ENCODE results near the gene FKBP9. TPM values are rescaled to one million over a fixed set of nuclear protein-coding genes. Genes with fewer than 3 reads are reported as not detected.

FKBP9 gene
- total RNA-seq, 1 donor = 420 TPM

GRCh38 chr7:33035776-33036175 lies 78.5 kb downstream of the FKBP9 start:
- Histone ChIP-seq H3K27me3 (ENCODE audit: insufficient read depth, low read length) (no peaks in the 10 kb centered on the region), H3K9me3 (ENCODE audit: low read depth, low read length) (no peaks in the 10 kb centered on the region), H3K36me3 (ENCODE audit: insufficient read depth, low read length) (no peaks in the 10 kb centered on the region), H3K4me2 (ENCODE audit: insufficient read depth, low read length) (no peak overlapping the region), H3K4me3 (ENCODE audit: insufficient read depth, low read length) (no peak overlapping the region), H3K27ac (ENCODE audit: low read depth, low read length) (no peak overlapping the region), H4K20me1 (ENCODE audit: insufficient read depth, low read length) (no peaks in the 10 kb centered on the region), H3K4me1 (ENCODE audit: insufficient read depth, low read length) (peaks cover 16% of the 10 kb centered on the region), H2AFZ (ENCODE audit: low read length) (no peak overlapping the region), H3K79me2 (ENCODE audit: insufficient read depth, low read length) (peaks cover 63% of the 10 kb centered on the region)
- no peak for DNase-seq (ENCODE audit: insufficient read length, low spot score, missing footprints)
- TF ChIP-seq CTCF (IDR thresholded peaks at IDR 0.05; ENCODE audit: extremely low read depth, low read depth, low read length) = no peak

- H3K4me2 ChIP-seq (ENCODE audit: insufficient read depth, low read length) = peak overlapping the region; percentile 85
- H4K20me1 ChIP-seq (ENCODE audit: insufficient read depth, low read length) = no peaks in the 10 kb centered on the region
- no peaks in the 10 kb centered on the region for H3K27me3 ChIP-seq (ENCODE audit: insufficient read depth, low read length)
- peak overlapping the region; percentile 12 for H2AFZ ChIP-seq (ENCODE audit: low read length)
- no peak for DNase-seq (ENCODE audit: insufficient read length, low spot score, missing footprints)
- no peaks in the 10 kb centered on the region for H3K36me3 ChIP-seq (ENCODE audit: insufficient read depth, low read length)
- peaks cover 26% of the 10 kb centered on the region for H3K4me1 ChIP-seq (ENCODE audit: insufficient read depth, low read length)
- no peaks in the 10 kb centered on the region for H3K9me3 ChIP-seq (ENCODE audit: low read depth, low read length)
- H3K27ac ChIP-seq (ENCODE audit: low read depth, low read length) = peak overlapping the region; percentile 45
- TF ChIP-seq CTCF (IDR thresholded peaks at IDR 0.05; ENCODE audit: extremely low read depth, low read depth, low read length) = no peak
- peaks cover 77% of the 10 kb centered on the region for H3K79me2 ChIP-seq (ENCODE audit: insufficient read depth, low read length)
- H3K4me3 ChIP-seq (ENCODE audit: insufficient read depth, low read length) = peak overlapping the region; percentile 68
Measured at GRCh38 chr7:33038639-33039038, 81.4 kb downstream of the FKBP9 start.

GRCh38 chr7:33039257-33039902 lies 82.1 kb downstream of the FKBP9 start:
- H3K4me3 ChIP-seq (ENCODE audit: insufficient read depth, low read length) = peak overlapping the region; percentile 68
- no peak overlapping the region for H2AFZ ChIP-seq (ENCODE audit: low read length)
- TF ChIP-seq CTCF (IDR thresholded peaks at IDR 0.05; ENCODE audit: extremely low read depth, low read depth, low read length) = no peak
- no peak for DNase-seq (ENCODE audit: insufficient read length, low spot score, missing footprints)
- peak overlapping the region; percentile 65 for H3K27ac ChIP-seq (ENCODE audit: low read depth, low read length)
- H3K4me1 ChIP-seq (ENCODE audit: insufficient read depth, low read length) = peaks cover 24% of the 10 kb centered on the region
- H3K9me3 ChIP-seq (ENCODE audit: low read depth, low read length) = no peaks in the 10 kb centered on the region
- H3K79me2 ChIP-seq (ENCODE audit: insufficient read depth, low read length) = peaks cover 81% of the 10 kb centered on the region
- H3K27me3 ChIP-seq (ENCODE audit: insufficient read depth, low read length) = no peaks in the 10 kb centered on the region
- peak overlapping the region; percentile 85 for H3K4me2 ChIP-seq (ENCODE audit: insufficient read depth, low read length)
- H3K36me3 ChIP-seq (ENCODE audit: insufficient read depth, low read length) = no peaks in the 10 kb centered on the region
- H4K20me1 ChIP-seq (ENCODE audit: insufficient read depth, low read length) = no peaks in the 10 kb centered on the region

GRCh38 chr7:33039903-33040292 lies 82.7 kb downstream of the FKBP9 start:
- Histone ChIP-seq H3K79me2 (ENCODE audit: insufficient read depth, low read length) (peaks cover 84% of the 10 kb centered on the region), H4K20me1 (ENCODE audit: insufficient read depth, low read length) (no peaks in the 10 kb centered on the region), H3K27ac (ENCODE audit: low read depth, low read length) (peak overlapping the region; percentile 65), H3K4me1 (ENCODE audit: insufficient read depth, low read length) (peaks cover 21% of the 10 kb centered on the region), H3K27me3 (ENCODE audit: insufficient read depth, low read length) (no peaks in the 10 kb centered on the region), H3K36me3 (ENCODE audit: insufficient read depth, low read length) (no peaks in the 10 kb centered on the region), H3K9me3 (ENCODE audit: low read depth, low read length) (no peaks in the 10 kb centered on the region), H2AFZ (ENCODE audit: low read length) (no peak overlapping the region), H3K4me3 (ENCODE audit: insufficient read depth, low read length) (peak overlapping the region; percentile 68), H3K4me2 (ENCODE audit: insufficient read depth, low read length) (peak overlapping the region; percentile 85)
- no peak for DNase-seq (ENCODE audit: insufficient read length, low spot score, missing footprints)
- no peak for TF ChIP-seq CTCF (IDR thresholded peaks at IDR 0.05; ENCODE audit: extremely low read depth, low read depth, low read length)

Measured in osteoblast (primary cell).